HCT116 (cell line): Measurements from ENCODE around the gene MYO16. TPM values are rescaled to one million over a fixed set of nuclear protein-coding genes. Genes with fewer than 3 reads are reported as not detected.

Source experiments
- ATAC-seq: fragments of 200-7000 bp; cut with Tn5 transposase; 2 replicates; pipeline ENCODE4 v1.9.1; 2020; ENCODE audit warnings: mild to moderate bottlenecking, moderate library complexity
- BruUV-seq: library from RNA; stranded (reverse); fragments of 400-500 nt; replicated peaks from 2 replicates; lab custom pipeline; 2021; lab: Mats Ljungman, UMichigan
- CTCF ChIA-PET: fragments of 300-600 bp; sonication (Branson Sonifier 250); formaldehyde crosslinking; loops from one replicate; lab custom pipeline; 2021; ENCODE audit warnings: antibody characterized with exemption; lab: Charles Lee
- POLR2A ChIA-PET: fragments of 300-600, 350-600 bp; sonication (Branson Sonifier 250); formaldehyde crosslinking; loops from one replicate; lab custom pipeline; 2021; ENCODE audit warnings: antibody characterized with exemption; lab: Charles Lee
- RAD21 ChIA-PET, 2 experiments: fragments of 300-600 bp; sonication (Branson Sonifier 250); formaldehyde crosslinking; loops; one replicate each; lab custom pipeline; 2023; ENCODE audit warnings: low total read pairs in 2 of 2; ENCODE audit not compliant: uncharacterized antibody in 2 of 2, unreplicated experiment in 2 of 2, low non-redundant PET in 1 of 2; lab: Charles Lee
- DNase-seq: peaks from one replicate; pipeline ENCODE4 v3.0.0-alpha.2; 2010; ENCODE audit warnings: low read depth, low spot score
- H2AFZ ChIP-seq: fragments of 200-600 bp; shearing (Covaris generic), sonication (generic); 2 replicates; pipeline ENCODE4 v1.6.1; 2017; ENCODE audit warnings: low read depth, mixed run types, mixed read lengths, antibody characterized with exemption, low read length; ENCODE audit not compliant: poor library complexity, severe bottlenecking
- H3K27ac ChIP-seq: 2 replicates; pipeline ENCODE4 v1.5.1; 2012; ENCODE audit warnings: low read depth, low read length
- H3K27me3 ChIP-seq: fragments of 200-600 bp; sonication (generic); 2 replicates; pipeline ENCODE4 v1.6.1; 2016; ENCODE audit warnings: mixed run types, low read length, mixed read lengths; ENCODE audit not compliant: insufficient read depth
- H3K36me3 ChIP-seq, 2 experiments: fragments of 200-500 bp in 1 of 2; fragments of 200-600 bp in 1 of 2; sonication (Bioruptor generic) in 1 of 2; sonication (generic) in 1 of 2; 2 replicates each; pipeline versions ENCODE4 v1.5.1 to v1.6.1; 2014 to 2016; ENCODE audit warnings: low read length in 2 of 2, inconsistent platforms in 1 of 2, mixed read lengths in 1 of 2, mixed run types in 1 of 2; ENCODE audit not compliant: insufficient read depth in 2 of 2, control insufficient read depth in 1 of 2
- H3K4me1 ChIP-seq, 2 experiments: fragments of 200-600 bp in 1 of 2; sonication (generic) in 1 of 2; 2 replicates each; pipeline versions ENCODE4 v1.5.1 to v1.6.1; 2012 to 2017; ENCODE audit warnings: low read length in 2 of 2, inconsistent platforms in 1 of 2, mild to moderate bottlenecking in 1 of 2, mixed read lengths in 1 of 2, mixed run types in 1 of 2, moderate library complexity in 1 of 2; ENCODE audit not compliant: insufficient read depth in 2 of 2, control insufficient read depth in 1 of 2
- H3K4me2 ChIP-seq: fragments of 200-600 bp; sonication (generic); 2 replicates; pipeline ENCODE4 v1.6.1; 2017; ENCODE audit warnings: mixed run types, low read length, mixed read lengths
- H3K4me3 ChIP-seq, 2 experiments: fragments of 200-600 bp in 1 of 2; sonication (generic) in 1 of 2; replicated peaks in 1 of 2; 2 replicates each; pipeline ENCODE4 v1.5.1; 2011 to 2016; ENCODE audit warnings: low read length in 2 of 2, control low read depth in 1 of 2, low read depth in 1 of 2, mild to moderate bottlenecking in 1 of 2, mixed read lengths in 1 of 2, mixed run types in 1 of 2
- H3K79me2 ChIP-seq: fragments of 200-600 bp; sonication (generic); 2 replicates; pipeline ENCODE4 v1.6.1; 2017; ENCODE audit warnings: mild to moderate bottlenecking, mixed run types, low read length, moderate library complexity, mixed read lengths; ENCODE audit not compliant: insufficient read depth
- H3K9ac ChIP-seq: fragments of 200-600 bp; sonication (generic); 2 replicates; pipeline ENCODE4 v1.6.1; 2016; ENCODE audit warnings: low read length, mixed read lengths
- H3K9me2 ChIP-seq: fragments of 200-600 bp; sonication (generic), shearing (Covaris generic); 2 replicates; pipeline ENCODE4 v1.6.1; 2017; ENCODE audit warnings: mixed run types, mild to moderate bottlenecking, moderate library complexity; ENCODE audit not compliant: insufficient read depth
- H3K9me3 ChIP-seq, 2 experiments: fragments of 200-500 bp in 1 of 2; fragments of 200-600 bp in 1 of 2; sonication (Bioruptor generic) in 1 of 2; sonication (generic) in 1 of 2; 2 replicates each; pipeline ENCODE4 v1.6.1; 2014 to 2017; ENCODE audit warnings: low read length in 2 of 2, mixed read lengths in 2 of 2, inconsistent platforms in 1 of 2, low read depth in 1 of 2, mild to moderate bottlenecking in 1 of 2, mixed run types in 1 of 2, moderate library complexity in 1 of 2; ENCODE audit not compliant: control insufficient read depth in 1 of 2, insufficient read depth in 1 of 2
- H4K20me1 ChIP-seq: fragments of 200-600 bp; sonication (generic), shearing (Covaris generic); 2 replicates; pipeline ENCODE4 v1.6.1; 2017; ENCODE audit warnings: mixed run types, mild to moderate bottlenecking, moderate library complexity; ENCODE audit not compliant: insufficient read depth
- ATF3 ChIP-seq: IDR thresholded peaks from 2 replicates; pipeline ENCODE4 v1.6.1; 2012
- CBX3 ChIP-seq: IDR thresholded peaks from 2 replicates; pipeline ENCODE4 v1.6.1; 2012; ENCODE audit warnings: low read depth
- CTCF ChIP-seq, 3 experiments: fragments of 200-600 bp in 1 of 3; sonication (generic) in 1 of 3; IDR thresholded peaks in 2 of 3; conservative IDR thresholded peaks in 1 of 3; 2 replicates each; pipeline ENCODE4 v1.5.1; 2012 to 2017; ENCODE audit warnings: low read depth in 2 of 3, low read length in 2 of 3, antibody characterized with exemption in 1 of 3, borderline replicate concordance in 1 of 3, control low read depth in 1 of 3, mild to moderate bottlenecking in 1 of 3, mixed read lengths in 1 of 3, mixed run types in 1 of 3, moderate library complexity in 1 of 3; ENCODE audit not compliant: insufficient read depth in 1 of 3
- EGR1 ChIP-seq: IDR thresholded peaks from 2 replicates; pipeline ENCODE4 v1.6.1; 2012; ENCODE audit warnings: low read depth
- ELF1 ChIP-seq: IDR thresholded peaks from 2 replicates; pipeline ENCODE4 v1.6.1; 2012; ENCODE audit warnings: low read depth, borderline replicate concordance
- EZH2 ChIP-seq: fragments of 200-600 bp; sonication (generic); IDR thresholded peaks from 2 replicates; pipeline ENCODE4 v1.6.1; 2017; ENCODE audit warnings: antibody characterized with exemption, mixed run types
- FOSL1 ChIP-seq: IDR thresholded peaks from 2 replicates; pipeline ENCODE4 v1.6.1; 2012; ENCODE audit warnings: low read depth
- JUND ChIP-seq: IDR thresholded peaks from 2 replicates; pipeline ENCODE4 v1.6.1; 2012
- MAX ChIP-seq: IDR thresholded peaks from 2 replicates; pipeline ENCODE4 v1.6.1; 2012
- POLR2A ChIP-seq: IDR thresholded peaks from 2 replicates; pipeline ENCODE4 v1.7.0; 2011; ENCODE audit warnings: borderline replicate concordance; ENCODE audit not compliant: insufficient read depth, insufficient read length; ENCODE audit errors: extremely low read depth
- POLR2AphosphoS5 ChIP-seq: IDR thresholded peaks from 2 replicates; pipeline ENCODE4 v1.6.1; 2011; ENCODE audit warnings: mild to moderate bottlenecking, low read depth, low read length, moderate library complexity
- RAD21 ChIP-seq: IDR thresholded peaks from 2 replicates; pipeline ENCODE4 v1.6.1; 2012; ENCODE audit warnings: low read depth, mild to moderate bottlenecking
- REST ChIP-seq: IDR thresholded peaks from 2 replicates; pipeline ENCODE4 v1.6.1; 2012; ENCODE audit warnings: low read depth
- SIN3A ChIP-seq: IDR thresholded peaks from 2 replicates; pipeline ENCODE4 v1.6.1; 2012; ENCODE audit warnings: low read depth
- SRF ChIP-seq: IDR thresholded peaks from 2 replicates; pipeline ENCODE4 v1.6.1; 2012; ENCODE audit warnings: low read depth
- TCF7L2 ChIP-seq: IDR thresholded peaks from 2 replicates; pipeline ENCODE4 v1.7.0; 2011; ENCODE audit warnings: borderline replicate concordance, inconsistent platforms; ENCODE audit not compliant: insufficient read depth, insufficient read length; ENCODE audit errors: extremely low read depth
- YY1 ChIP-seq: IDR thresholded peaks from 2 replicates; pipeline ENCODE4 v1.6.1; 2011; ENCODE audit warnings: low read length, low read depth, moderate library complexity, mild to moderate bottlenecking; ENCODE audit not compliant: insufficient replicate concordance; ENCODE audit errors: extremely low read depth
- ZBTB33 ChIP-seq: IDR thresholded peaks from 2 replicates; pipeline ENCODE4 v1.6.1; 2011; ENCODE audit warnings: mild to moderate bottlenecking, low read length, moderate library complexity; ENCODE audit not compliant: insufficient replicate concordance; ENCODE audit errors: extremely low read depth
- ZNF274 ChIP-seq: fragments of 200-500 bp; sonication (Bioruptor generic); IDR thresholded peaks from 2 replicates; pipeline ENCODE4 v1.6.1; 2014; ENCODE audit warnings: mild to moderate bottlenecking, low read depth, low read length, inconsistent platforms
- intact Hi-C: fragments of 100-400 bp; cut with micrococcal nuclease; formaldehyde crosslinking; loops from 2 replicates; pipeline ENCODE4 v1.10.0; 2022
- total RNA-seq: library from RNA; stranded (reverse); gene quantifications from one replicate; pipeline ENCODE4 v1.2.1, GENCODE V29; 2021; ENCODE audit not compliant: unreplicated experiment

MYO16 gene
- total RNA-seq, 1 experiment from 2014 or later: 0.07 TPM

- Histone ChIP-seq H3K79me2 (no peaks in the 10 kb centered on the region), H3K9ac (no peak overlapping the region), H2AFZ (no peak overlapping the region), H3K9me3 (peaks cover 0 to 10% of the 10 kb centered on the region in 2 experiments; a peak in 1 of 4 replicates), H4K20me1 (no peaks in the 10 kb centered on the region), H3K4me2 (no peak overlapping the region), H3K4me3 (no peak overlapping the region), H3K9me2 (no peaks in the 10 kb centered on the region), H3K4me1 (peaks cover 0 to 12% of the 10 kb centered on the region in 2 experiments; a peak in 1 of 4 replicates), H3K36me3 (peaks cover 0 to 3% of the 10 kb centered on the region in 2 experiments; a peak in 1 of 4 replicates), H3K27me3 (no peaks in the 10 kb centered on the region), H3K27ac (no peak overlapping the region)
- POLR2A ChIA-PET: no interaction called here
- ATAC-seq (no peak), DNase-seq (no peak)
- BruUV-seq: no TSS peak
- intact Hi-C loops: no loop called here
- RAD21 ChIA-PET: no interaction called here
- CTCF ChIA-PET: no interaction called here
- TF ChIP-seq REST: no peak
- no peak for TF ChIP-seq ATF3
- TF ChIP-seq RAD21: no peak
- no peak for TF ChIP-seq MAX
- TF ChIP-seq CTCF (IDR thresholded peaks at IDR 0.05 in 2 of 3, conservative IDR thresholded peaks at IDR 0.05 in 1 of 3; ENCODE audit: borderline replicate concordance in 1 of 3, insufficient read depth in 1 of 3, low read depth in 2 of 3, low read length in 2 of 3): no peak
- no peak for TF ChIP-seq CBX3
- TF ChIP-seq FOSL1: no peak
- no peak for TF ChIP-seq ZNF274
- TF ChIP-seq TCF7L2: no peak
- no peak for TF ChIP-seq EZH2
- TF ChIP-seq SIN3A: no peak
- no peak for TF ChIP-seq JUND
- no peak for TF ChIP-seq POLR2A
- TF ChIP-seq ELF1: no peak
- TF ChIP-seq YY1: no peak
- TF ChIP-seq SRF: no peak
- TF ChIP-seq ZBTB33: no peak
- no peak for TF ChIP-seq POLR2AphosphoS5
- TF ChIP-seq EGR1: no peak
These were observed 602.5 kb downstream of the MYO16 start for GRCh38 chr13:109231888-109232287.
